GM06990 (cell line): ENCODE results near the gene NKAIN2.

Experiments
- DNase-seq: peaks from one replicate; pipeline ENCODE4 v3.0.0-alpha.2; 2011; ENCODE audit not compliant: insufficient read length; ENCODE audit errors: extremely low read depth
- H3K27me3 ChIP-seq: replicated peaks from 2 replicates; pipeline ENCODE4 v1.6.0; 2011; ENCODE audit warnings: low read length; ENCODE audit not compliant: control insufficient read depth, insufficient read depth
- H3K36me3 ChIP-seq: 2 replicates; pipeline ENCODE4 v1.5.1; 2011; ENCODE audit warnings: low read length; ENCODE audit not compliant: control insufficient read depth, insufficient read depth
- H3K4me3 ChIP-seq: replicated peaks from 2 replicates; pipeline ENCODE4 v1.5.1; 2011; ENCODE audit warnings: low read depth, mild to moderate bottlenecking, control low read depth, low read length
- TF ChIP-seq, protein P1 (sequence below): IDR thresholded peaks from 2 replicates; pipeline ENCODE4 v1.5.1; 2011; ENCODE audit warnings: low read length, control low read depth, mild to moderate bottlenecking, inconsistent platforms; ENCODE audit not compliant: insufficient read depth, poor library complexity, severe bottlenecking

NKAIN2 gene

DNA sequence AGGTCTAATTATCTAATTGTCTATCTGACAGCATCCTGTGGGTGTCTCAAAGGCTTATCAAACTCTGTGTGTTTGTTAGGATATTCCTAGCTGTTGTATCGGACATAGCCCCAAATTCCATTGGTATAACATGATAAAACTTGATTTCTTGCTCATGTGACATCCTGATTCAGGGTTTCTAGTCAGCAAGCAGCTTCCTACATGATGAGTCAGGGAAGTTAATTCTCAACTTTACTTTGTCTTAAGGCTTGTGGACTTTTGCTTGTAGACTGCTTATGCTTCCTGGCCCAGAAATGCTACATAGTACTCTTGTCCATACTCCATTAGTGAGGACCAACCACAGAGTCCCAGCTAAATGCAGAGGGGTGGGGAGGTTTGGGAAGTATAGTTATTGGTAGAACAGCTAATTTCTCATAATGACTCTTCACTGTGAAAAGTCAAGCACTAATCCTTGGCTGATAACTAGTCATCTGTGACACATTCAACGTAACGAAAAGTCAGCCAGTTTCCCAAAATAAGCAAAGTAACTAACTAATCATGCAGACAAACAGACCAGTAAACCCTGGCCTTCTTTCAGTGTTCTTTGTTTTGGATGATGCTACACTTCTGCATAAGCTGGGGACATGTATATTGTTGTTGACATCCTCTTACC, 25.8 kb downstream of the NKAIN2 start:
- no peak overlapping the region for H3K4me3 ChIP-seq
- H3K36me3 ChIP-seq = no peaks in the 10 kb centered on the region
- no peaks in the 10 kb centered on the region for H3K27me3 ChIP-seq
- no peak for DNase-seq
- TF ChIP-seq, protein P1, sequence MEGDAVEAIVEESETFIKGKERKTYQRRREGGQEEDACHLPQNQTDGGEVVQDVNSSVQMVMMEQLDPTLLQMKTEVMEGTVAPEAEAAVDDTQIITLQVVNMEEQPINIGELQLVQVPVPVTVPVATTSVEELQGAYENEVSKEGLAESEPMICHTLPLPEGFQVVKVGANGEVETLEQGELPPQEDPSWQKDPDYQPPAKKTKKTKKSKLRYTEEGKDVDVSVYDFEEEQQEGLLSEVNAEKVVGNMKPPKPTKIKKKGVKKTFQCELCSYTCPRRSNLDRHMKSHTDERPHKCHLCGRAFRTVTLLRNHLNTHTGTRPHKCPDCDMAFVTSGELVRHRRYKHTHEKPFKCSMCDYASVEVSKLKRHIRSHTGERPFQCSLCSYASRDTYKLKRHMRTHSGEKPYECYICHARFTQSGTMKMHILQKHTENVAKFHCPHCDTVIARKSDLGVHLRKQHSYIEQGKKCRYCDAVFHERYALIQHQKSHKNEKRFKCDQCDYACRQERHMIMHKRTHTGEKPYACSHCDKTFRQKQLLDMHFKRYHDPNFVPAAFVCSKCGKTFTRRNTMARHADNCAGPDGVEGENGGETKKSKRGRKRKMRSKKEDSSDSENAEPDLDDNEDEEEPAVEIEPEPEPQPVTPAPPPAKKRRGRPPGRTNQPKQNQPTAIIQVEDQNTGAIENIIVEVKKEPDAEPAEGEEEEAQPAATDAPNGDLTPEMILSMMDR = no peak

DNA sequence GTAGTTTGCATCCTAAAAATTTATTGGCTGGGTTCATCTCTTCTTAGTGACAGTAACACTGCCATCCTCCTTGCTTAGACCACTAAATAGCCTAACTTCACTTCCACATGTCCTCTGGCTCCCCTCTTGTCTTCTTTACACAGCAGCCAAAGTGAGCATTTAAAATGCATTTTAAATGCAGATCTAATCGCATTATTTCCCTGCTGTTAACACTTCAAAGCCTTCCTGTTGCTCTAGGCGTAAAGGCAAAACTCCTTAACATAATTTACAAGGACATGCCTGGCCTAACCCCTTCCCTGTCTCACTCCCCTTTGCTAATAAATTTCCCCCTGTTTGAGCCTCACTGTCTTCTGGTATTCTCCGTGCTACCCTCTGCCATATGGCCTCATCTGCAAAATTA, 26.5 kb downstream of the NKAIN2 start:
- H3K27me3 ChIP-seq = no peaks in the 10 kb centered on the region
- no peaks in the 10 kb centered on the region for H3K36me3 ChIP-seq
- no peak overlapping the region for H3K4me3 ChIP-seq
- TF ChIP-seq, protein P1 = no peak
- no peak for DNase-seq

DNA sequence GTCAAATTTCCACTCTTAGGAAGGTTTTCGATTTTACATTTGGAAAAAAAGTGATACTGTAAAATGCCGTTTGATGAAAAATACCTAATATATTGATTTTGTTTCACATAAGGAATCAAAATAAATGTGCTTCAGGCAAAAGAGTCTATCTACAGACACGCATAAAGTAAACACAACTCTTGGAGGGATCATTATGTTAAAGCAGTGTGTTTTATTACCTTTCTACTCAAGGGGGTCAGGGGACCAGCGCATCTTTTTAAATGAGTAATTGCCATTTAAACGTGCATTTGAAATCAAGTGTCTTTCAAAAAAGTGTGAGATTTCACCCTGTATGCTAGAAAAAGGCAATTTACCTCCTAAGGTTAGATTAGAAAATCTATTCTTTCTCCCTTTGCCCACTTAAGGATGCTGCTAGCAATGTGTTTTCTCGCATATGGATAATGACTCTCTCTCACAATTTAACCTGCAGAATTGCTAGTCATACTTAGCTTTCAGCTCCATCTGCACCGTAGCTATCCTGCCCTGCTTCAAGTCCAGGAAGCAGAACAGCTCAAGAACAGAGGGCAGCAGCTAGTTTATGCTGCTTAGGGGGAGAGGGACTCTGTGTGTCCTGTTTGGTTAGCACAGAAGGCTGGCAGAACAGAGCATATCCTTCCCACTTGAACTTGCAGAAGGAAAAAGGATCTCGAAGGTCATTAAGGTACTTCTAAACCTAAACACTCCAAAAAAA, 35.0 kb downstream of the NKAIN2 start:
- TF ChIP-seq, protein P1 = no peak
- Histone ChIP-seq H3K27me3 (no peaks in the 10 kb centered on the region), H3K36me3 (no peaks in the 10 kb centered on the region), H3K4me3 (no peak overlapping the region)
- no peak for DNase-seq

DNA sequence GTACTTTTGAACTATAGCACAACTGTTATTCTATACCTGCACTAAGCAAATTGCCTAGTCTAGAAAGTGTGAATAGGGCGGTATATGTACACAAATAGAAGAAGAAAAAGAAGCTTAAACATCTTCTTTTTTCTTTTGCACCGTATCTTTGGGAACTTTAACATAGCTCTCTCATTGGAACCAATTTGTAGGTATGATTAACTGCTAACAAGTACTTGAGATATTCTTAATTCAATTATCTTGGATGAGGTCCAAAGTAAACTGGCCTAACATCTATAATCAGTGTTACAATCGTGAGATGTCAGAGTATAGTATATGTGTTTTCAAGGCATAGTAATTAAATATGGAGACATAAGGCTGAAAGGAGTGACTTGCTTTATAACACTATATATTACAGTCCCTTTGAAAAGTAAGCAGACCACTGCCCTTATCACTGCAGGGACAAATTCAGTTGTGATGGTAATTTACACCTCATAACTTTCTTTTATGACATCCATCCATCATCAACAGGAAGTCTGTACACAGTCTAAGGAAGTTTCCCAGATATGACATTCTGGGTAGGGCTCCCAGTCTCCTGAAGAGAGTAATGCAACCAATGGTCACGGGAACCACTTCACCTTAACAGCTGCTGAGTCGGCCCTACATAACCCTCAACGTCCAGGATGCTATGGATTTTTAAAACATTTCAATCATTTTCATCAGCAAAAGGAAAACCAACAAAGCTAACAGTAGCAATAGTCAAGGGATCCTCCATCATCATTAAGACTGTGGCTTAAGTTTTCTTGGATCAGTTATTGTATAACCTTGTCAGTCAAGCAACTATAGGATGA, 37.6 kb downstream of the NKAIN2 start:
- DNase-seq = no peak
- Histone ChIP-seq H3K36me3 (no peaks in the 10 kb centered on the region), H3K27me3 (no peaks in the 10 kb centered on the region), H3K4me3 (no peak overlapping the region)
- TF ChIP-seq, protein P1 = no peak

DNA sequence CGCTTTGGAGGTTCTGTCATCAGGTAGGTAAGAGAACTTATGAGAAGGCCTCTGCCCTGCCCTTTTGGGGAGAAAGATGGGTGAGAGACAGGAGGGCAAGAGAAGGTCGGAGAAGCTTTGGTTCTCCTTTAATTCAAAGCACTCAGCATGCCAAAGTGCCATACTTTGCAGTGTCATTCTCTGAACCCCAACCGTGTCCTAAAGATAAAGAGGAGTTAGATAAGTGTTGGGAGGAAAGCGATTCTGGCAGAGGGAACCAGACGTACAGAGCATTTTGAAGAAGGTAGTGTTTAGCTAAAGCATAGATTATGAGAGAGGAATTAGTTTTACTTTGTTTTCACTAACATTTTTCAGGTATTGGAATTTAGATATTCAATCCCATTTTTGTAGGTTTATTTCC, 40.3 kb downstream of the NKAIN2 start:
- Histone ChIP-seq H3K36me3 (no peaks in the 10 kb centered on the region), H3K4me3 (no peak overlapping the region), H3K27me3 (no peaks in the 10 kb centered on the region)
- DNase-seq = no peak
- TF ChIP-seq, protein P1 = no peak
